Germinal center (tissue), 1 donor: ENCODE measurements around the gene KCNQ1.
A peak's percentile ranks its signal among the peaks of the same experiment; 100 is the strongest.

Source experiments
- DNase-seq: peaks from one replicate; pipeline ENCODE4 v3.0.0; 2012; ENCODE audit warnings: mixed read lengths, low spot score

KCNQ1 gene

GRCh38 chr11:2883979-2884815 is 439.4 kb downstream of the KCNQ1 start:
- no peak for DNase-seq

GRCh38 chr11:2885017-2885677 is 440.3 kb downstream of the KCNQ1 start:
- peak; percentile 68 for DNase-seq

GRCh38 chr11:2885678-2886081 is 440.9 kb downstream of the KCNQ1 start, which contains the start of gene CDKN1C:
TSS of gene CDKN1C (minus strand) at chr11:2885775. CDS start at chr11:2885456, 319 bp downstream.
- peak; percentile 96 for DNase-seq

GRCh38 chr11:2886191-2886894 is 441.5 kb downstream of the KCNQ1 start:
- DNase-seq, result no peak

- no peak for DNase-seq
Measured at GRCh38 chr11:2886936-2887335, 442.1 kb downstream of the KCNQ1 start.

GRCh38 chr11:2887515-2888195 is 442.8 kb downstream of the KCNQ1 start:
- DNase-seq, result no peak

- peak; percentile 78 for DNase-seq
Measured at GRCh38 chr11:2888266-2888968, 443.6 kb downstream of the KCNQ1 start.

- no peak for DNase-seq
Measured at GRCh38 chr11:2889362-2890273, 444.8 kb downstream of the KCNQ1 start.

GRCh38 chr11:2890466-2891294 is 445.9 kb downstream of the KCNQ1 start:
- no peak for DNase-seq

- DNase-seq, result no peak
Measured at GRCh38 chr11:2891326-2892214, 446.8 kb downstream of the KCNQ1 start.

- DNase-seq, result peak; percentile 81
Measured at GRCh38 chr11:2892215-2892966, 447.6 kb downstream of the KCNQ1 start.

- DNase-seq, result no peak
Measured at GRCh38 chr11:2892967-2893528, 448.2 kb downstream of the KCNQ1 start.

GRCh38 chr11:2893935-2894334 is 449.1 kb downstream of the KCNQ1 start:
- no peak for DNase-seq

- DNase-seq, result no peak
Measured at GRCh38 chr11:2896047-2896446, 451.2 kb downstream of the KCNQ1 start.

- DNase-seq, result no peak
Measured at GRCh38 chr11:2897048-2897447, 452.2 kb downstream of the KCNQ1 start.

GRCh38 chr11:2898366-2899079 is 453.7 kb downstream of the KCNQ1 start:
- no peak for DNase-seq
